GM18519 (cell line): ENCODE data around the gene LANCL2.
"Not testable (repeated sequence)": the region's sequence is repeated elsewhere in the genome, so short reads cannot be mapped to it uniquely, and the experiment has no call there.

Source experiments
- ATAC-seq: cut with Tn5 transposase; IDR thresholded peaks from one replicate; pipeline ENCODE4 v1.9.1; 2021; ENCODE audit warnings: mild to moderate bottlenecking, moderate library complexity; ENCODE audit not compliant: unreplicated experiment, low FRiP score

The LANCL2 gene

GRCh38 chr7:55465691-55466090 lies 100.6 kb downstream of the LANCL2 start:
- no peak for ATAC-seq

- ATAC-seq = no peak
Measured at GRCh38 chr7:55467047-55467593, 102.0 kb downstream of the LANCL2 start.

GRCh38 chr7:55468495-55468894 lies 103.4 kb downstream of the LANCL2 start:
- no peak for ATAC-seq

GRCh38 chr7:55469271-55469681 lies 104.1 kb downstream of the LANCL2 start:
- no peak for ATAC-seq

- no peak for ATAC-seq
Measured at GRCh38 chr7:55469721-55470120, 104.6 kb downstream of the LANCL2 start.

GRCh38 chr7:55470261-55470660 lies 105.1 kb downstream of the LANCL2 start:
- ATAC-seq = no peak

- ATAC-seq = not testable (repeated sequence)
Measured at GRCh38 chr7:55471594-55471993, 106.5 kb downstream of the LANCL2 start.

- ATAC-seq = not testable (repeated sequence)
Measured at GRCh38 chr7:55472406-55472805, 107.3 kb downstream of the LANCL2 start.

GRCh38 chr7:55472928-55473725 lies 108.0 kb downstream of the LANCL2 start:
- ATAC-seq = no peak

GRCh38 chr7:55473932-55474331 lies 108.8 kb downstream of the LANCL2 start:
- no peak for ATAC-seq

GRCh38 chr7:55474944-55475854 lies 110.1 kb downstream of the LANCL2 start:
- ATAC-seq = no peak

GRCh38 chr7:55475855-55476803 lies 111.0 kb downstream of the LANCL2 start:
- no peak for ATAC-seq

- ATAC-seq = no peak
Measured at GRCh38 chr7:55476852-55477780, 112.0 kb downstream of the LANCL2 start.

- no peak for ATAC-seq
Measured at GRCh38 chr7:55477781-55478374, 112.7 kb downstream of the LANCL2 start.

GRCh38 chr7:55478700-55479099 lies 113.6 kb downstream of the LANCL2 start:
- no peak for ATAC-seq

GRCh38 chr7:55481155-55481554 lies 116.0 kb downstream of the LANCL2 start:
- ATAC-seq = no peak

- no peak for ATAC-seq
Measured at GRCh38 chr7:55483046-55483445, 117.9 kb downstream of the LANCL2 start.
